Upper lobe of right lung (tissue), 1 donor: ENCODE data around the gene CXCL3. TPM values are rescaled to one million over a fixed set of nuclear protein-coding genes. Genes with fewer than 3 reads are reported as not detected.

Experiments
- ATAC-seq: fragments of 200-7000 bp; cut with Tn5 transposase; one replicate; pipeline ENCODE4 v1.9.1; 2020; ENCODE audit warnings: mild to moderate bottlenecking, moderate library complexity
- DNase-seq: peaks from one replicate; pipeline ENCODE4 v3.0.0-alpha.2; 2020
- H3K27ac ChIP-seq: fragments of 200-600 bp; one replicate; pipeline ENCODE4 v1.8.0; 2022
- H3K27me3 ChIP-seq: fragments of 200-600 bp; one replicate; pipeline ENCODE4 v1.8.0; 2022; ENCODE audit warnings: mild to moderate bottlenecking
- H3K36me3 ChIP-seq: fragments of 200-600 bp; one replicate; pipeline ENCODE4 v1.8.0; 2022
- H3K4me1 ChIP-seq: fragments of 200-600 bp; one replicate; pipeline ENCODE4 v1.8.0; 2022
- H3K4me3 ChIP-seq: fragments of 200-600 bp; one replicate; pipeline ENCODE4 v1.8.0; 2022; ENCODE audit warnings: mild to moderate bottlenecking
- H3K9me3 ChIP-seq: fragments of 200-600 bp; one replicate; pipeline ENCODE4 v1.8.0; 2022
- intact Hi-C: fragments of 100-400 bp; cut with DNase I; formaldehyde crosslinking; loops from one replicate; pipeline ENCODE4 v1.11.0; 2022
- total RNA-seq: library from RNA; stranded (reverse); fragmentation: NEBNext Ultra II Directional; extraction: Animal tissue kit (Norgen Biotek cat#: 25700); gene quantifications from one replicate; pipeline ENCODE4 v1.2.1, GENCODE V29; 2021
- TF ChIP-seq, protein P1 (sequence below): fragments of 200-600 bp; IDR thresholded peaks from one replicate; pipeline ENCODE4 v1.8.0; 2022; ENCODE audit warnings: antibody characterized with exemption
- donor health status: DM: no; HTN: yes; CAD: no; lungs with severe emphysema.

The CXCL3 gene
- total RNA-seq, 1 donor from 2014 or later: 9.7 TPM

DNA sequence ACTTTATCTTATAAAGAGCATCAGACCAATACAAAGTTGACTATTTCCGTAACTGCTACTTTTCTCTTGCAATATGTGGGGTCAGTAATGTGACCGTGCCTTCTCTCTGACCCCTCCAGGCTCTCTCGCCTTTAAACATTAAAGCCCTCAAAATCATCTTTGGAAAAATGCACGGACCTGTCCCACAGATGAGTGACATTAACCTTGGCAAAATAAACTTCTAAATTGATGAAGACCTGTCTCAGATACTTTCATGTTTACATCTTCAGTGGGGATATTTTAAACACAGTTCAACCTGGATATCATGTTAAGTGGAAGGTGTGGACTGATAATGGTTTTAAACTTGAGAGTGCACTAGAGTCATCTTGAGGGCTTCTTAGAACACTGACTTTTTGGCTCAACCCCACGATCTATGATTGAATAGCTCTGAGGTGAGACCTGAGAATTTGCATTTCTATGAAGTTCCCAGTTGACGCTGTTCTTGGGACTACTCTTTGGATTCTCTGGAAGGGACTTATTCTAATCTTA, 26.7 kb upstream of the CXCL3 start:
- H3K27ac ChIP-seq: no peak overlapping the region
- intact Hi-C loops: no loop called here
- H3K9me3 ChIP-seq: no peaks in the 10 kb centered on the region
- DNase-seq: no peak
- no peak overlapping the region for H3K4me3 ChIP-seq
- H3K27me3 ChIP-seq: no peaks in the 10 kb centered on the region
- no peaks in the 10 kb centered on the region for H3K4me1 ChIP-seq
- ATAC-seq: no peak
- TF ChIP-seq, protein P1, sequence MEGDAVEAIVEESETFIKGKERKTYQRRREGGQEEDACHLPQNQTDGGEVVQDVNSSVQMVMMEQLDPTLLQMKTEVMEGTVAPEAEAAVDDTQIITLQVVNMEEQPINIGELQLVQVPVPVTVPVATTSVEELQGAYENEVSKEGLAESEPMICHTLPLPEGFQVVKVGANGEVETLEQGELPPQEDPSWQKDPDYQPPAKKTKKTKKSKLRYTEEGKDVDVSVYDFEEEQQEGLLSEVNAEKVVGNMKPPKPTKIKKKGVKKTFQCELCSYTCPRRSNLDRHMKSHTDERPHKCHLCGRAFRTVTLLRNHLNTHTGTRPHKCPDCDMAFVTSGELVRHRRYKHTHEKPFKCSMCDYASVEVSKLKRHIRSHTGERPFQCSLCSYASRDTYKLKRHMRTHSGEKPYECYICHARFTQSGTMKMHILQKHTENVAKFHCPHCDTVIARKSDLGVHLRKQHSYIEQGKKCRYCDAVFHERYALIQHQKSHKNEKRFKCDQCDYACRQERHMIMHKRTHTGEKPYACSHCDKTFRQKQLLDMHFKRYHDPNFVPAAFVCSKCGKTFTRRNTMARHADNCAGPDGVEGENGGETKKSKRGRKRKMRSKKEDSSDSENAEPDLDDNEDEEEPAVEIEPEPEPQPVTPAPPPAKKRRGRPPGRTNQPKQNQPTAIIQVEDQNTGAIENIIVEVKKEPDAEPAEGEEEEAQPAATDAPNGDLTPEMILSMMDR: no peak
- no peaks in the 10 kb centered on the region for H3K36me3 ChIP-seq

DNA sequence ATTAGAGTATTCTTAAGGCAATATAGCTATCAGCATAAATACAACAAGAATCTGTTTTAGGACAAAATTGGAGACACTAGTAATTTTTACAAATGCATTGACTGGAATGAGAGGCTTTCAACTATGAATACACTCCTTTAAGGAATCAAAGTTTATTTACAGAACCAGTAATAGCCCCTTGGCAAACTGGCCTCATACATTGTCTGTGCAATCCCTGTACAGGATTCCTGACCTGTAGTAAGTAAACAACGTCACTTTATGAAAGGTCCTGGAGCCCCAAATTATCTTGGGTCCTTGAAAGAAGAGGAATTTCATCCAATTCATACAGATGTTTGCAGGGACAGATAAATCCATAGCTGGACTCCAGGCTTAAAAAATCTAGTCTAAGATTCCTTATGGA, 25.4 kb upstream of the CXCL3 start:
- DNase-seq (no peak), ATAC-seq (no peak)
- Histone ChIP-seq H3K36me3 (no peaks in the 10 kb centered on the region), H3K9me3 (no peaks in the 10 kb centered on the region), H3K4me1 (no peaks in the 10 kb centered on the region), H3K4me3 (no peak overlapping the region), H3K27me3 (no peaks in the 10 kb centered on the region), H3K27ac (no peak overlapping the region)
- TF ChIP-seq, protein P1: no peak
- intact Hi-C loops: no loop called here

DNA sequence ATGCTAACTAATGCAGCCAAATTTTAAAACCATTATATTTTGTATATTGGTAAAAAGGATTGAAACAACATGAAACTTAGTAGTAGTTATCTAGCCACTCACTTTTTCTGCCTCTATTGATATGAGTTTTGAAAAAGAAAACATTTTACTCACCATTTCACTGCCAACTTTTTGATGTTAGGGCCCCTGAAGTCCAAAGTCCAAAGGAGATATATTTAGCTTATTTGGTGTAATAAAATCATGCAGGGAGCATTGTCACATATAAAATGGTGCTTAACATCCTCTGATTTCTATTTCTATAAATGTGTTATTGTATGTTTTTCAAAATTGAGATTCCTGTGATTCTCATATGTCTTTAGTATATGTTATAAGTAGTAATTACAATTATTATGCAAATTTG, 24.5 kb upstream of the CXCL3 start:
- intact Hi-C loops: no loop called here
- TF ChIP-seq, protein P1: no peak
- Histone ChIP-seq H3K27me3 (no peaks in the 10 kb centered on the region), H3K36me3 (no peaks in the 10 kb centered on the region), H3K4me3 (no peak overlapping the region), H3K9me3 (no peaks in the 10 kb centered on the region), H3K4me1 (no peaks in the 10 kb centered on the region), H3K27ac (no peak overlapping the region)
- DNase-seq (no peak), ATAC-seq (no peak)

DNA sequence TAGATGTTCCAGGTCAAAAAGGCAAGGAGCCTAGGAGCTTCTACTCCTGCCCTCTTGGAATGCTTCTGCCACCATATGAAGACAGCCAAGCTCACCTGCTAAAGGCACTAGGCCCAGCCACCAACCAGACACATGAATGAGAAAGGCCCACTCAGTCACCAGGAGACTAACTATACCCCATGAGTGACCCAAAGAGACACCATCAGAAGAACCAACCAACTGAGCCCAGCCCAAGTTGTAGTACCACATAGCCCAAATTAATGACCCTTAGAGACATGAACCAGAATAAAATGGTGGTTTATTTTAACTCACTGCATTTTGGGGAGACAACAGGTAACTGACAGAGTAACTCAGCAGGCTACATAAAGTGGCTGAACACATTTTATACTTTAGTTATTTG, 22.9 kb upstream of the CXCL3 start:
- DNase-seq: no peak

DNA sequence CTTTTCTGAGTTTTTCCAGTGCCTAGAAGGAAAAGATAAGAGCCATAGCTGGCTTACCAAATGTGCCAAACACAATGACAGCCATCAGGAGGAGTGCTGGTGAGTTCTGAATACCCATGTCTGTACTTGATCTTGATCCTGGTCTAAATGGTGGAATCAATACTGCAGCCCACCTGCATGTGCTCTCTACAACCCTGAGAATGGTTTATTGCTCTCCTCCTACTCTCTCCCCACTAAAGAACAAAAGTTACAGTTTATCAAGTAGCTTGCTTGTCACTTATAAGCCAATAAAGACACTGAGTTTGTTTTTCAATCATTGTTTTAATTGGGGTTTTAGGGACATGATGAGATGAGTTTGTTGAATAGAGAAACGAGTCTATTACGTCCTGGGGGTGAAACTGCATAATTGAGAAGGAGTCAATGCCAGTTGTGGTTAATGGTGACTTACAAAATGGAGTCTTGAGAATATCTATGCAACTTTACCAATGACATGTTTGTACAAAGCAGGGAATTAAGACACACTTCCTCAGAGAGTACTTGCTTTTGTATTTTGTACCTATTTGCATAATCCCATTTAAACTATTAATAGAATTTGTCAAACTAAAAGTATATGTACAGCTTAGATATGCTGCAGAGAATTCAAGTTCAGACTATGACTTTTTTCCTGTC, 20.8 kb upstream of the CXCL3 start:
- TF ChIP-seq, protein P1: no peak

More for the DNA sequence above, 22.9 kb upstream of the CXCL3 start:
- intact Hi-C loops: no loop called here
- TF ChIP-seq, protein P1: no peak
- Histone ChIP-seq H3K27me3 (no peaks in the 10 kb centered on the region), H3K4me3 (no peak overlapping the region), H3K9me3 (no peaks in the 10 kb centered on the region), H3K4me1 (no peaks in the 10 kb centered on the region), H3K36me3 (no peaks in the 10 kb centered on the region), H3K27ac (no peak overlapping the region)
- ATAC-seq: no peak

More for the DNA sequence above, 20.8 kb upstream of the CXCL3 start:
- no peaks in the 10 kb centered on the region for H3K27me3 ChIP-seq
- no peak for DNase-seq
- no peak overlapping the region for H3K27ac ChIP-seq
- no peaks in the 10 kb centered on the region for H3K4me1 ChIP-seq
- no peak overlapping the region for H3K4me3 ChIP-seq
- intact Hi-C loops: no loop called here
- H3K36me3 ChIP-seq: no peaks in the 10 kb centered on the region
- no peaks in the 10 kb centered on the region for H3K9me3 ChIP-seq
- ATAC-seq: no peak
